Measurements from ENCODE around the gene SLC35F3. TPM values are rescaled to one million over a fixed set of nuclear protein-coding genes. Genes with fewer than 3 reads are reported as not detected.
"Not testable (repeated sequence)": the region's sequence is repeated elsewhere in the genome, so short reads cannot be mapped to it uniquely, and the experiment has no call there.

The SLC35F3 gene
- total and polyA plus RNA-seq, 9 donors = 0.04 to 0.69 (median 0.17) TPM; not detected in 3

DNA sequence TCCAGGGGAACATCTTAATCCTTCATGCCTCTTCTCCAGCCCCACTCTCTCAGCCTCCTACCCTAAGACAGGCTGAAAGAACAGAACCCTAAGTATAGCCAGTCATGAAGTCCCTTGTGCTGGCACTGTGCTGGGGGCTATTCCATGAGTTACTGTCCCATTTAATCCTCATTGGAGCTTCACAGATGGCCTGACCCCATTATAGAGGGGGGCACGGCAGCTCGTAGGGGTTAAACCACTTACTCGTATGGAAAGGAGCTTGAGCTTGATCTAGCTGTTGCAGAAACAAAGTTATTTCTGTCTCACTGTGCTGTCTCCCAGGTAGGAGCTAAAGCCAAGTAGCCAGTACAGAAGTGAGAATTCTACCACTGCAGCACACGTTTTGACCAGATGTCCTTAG is 265.6 kb downstream of the SLC35F3 start:
- intact Hi-C loops (cut with DNase I) = no loop called here
- H3K27me3 ChIP-seq = no peaks in the 10 kb centered on the region
- H3K27ac ChIP-seq = no peak overlapping the region
- H3K36me3 ChIP-seq = no peaks in the 10 kb centered on the region
- WGBS, 3 donors = 73 to 80% (median 74%) methylated on average over 4 of the region's 4 CpGs
- TF ChIP-seq, protein P1, sequence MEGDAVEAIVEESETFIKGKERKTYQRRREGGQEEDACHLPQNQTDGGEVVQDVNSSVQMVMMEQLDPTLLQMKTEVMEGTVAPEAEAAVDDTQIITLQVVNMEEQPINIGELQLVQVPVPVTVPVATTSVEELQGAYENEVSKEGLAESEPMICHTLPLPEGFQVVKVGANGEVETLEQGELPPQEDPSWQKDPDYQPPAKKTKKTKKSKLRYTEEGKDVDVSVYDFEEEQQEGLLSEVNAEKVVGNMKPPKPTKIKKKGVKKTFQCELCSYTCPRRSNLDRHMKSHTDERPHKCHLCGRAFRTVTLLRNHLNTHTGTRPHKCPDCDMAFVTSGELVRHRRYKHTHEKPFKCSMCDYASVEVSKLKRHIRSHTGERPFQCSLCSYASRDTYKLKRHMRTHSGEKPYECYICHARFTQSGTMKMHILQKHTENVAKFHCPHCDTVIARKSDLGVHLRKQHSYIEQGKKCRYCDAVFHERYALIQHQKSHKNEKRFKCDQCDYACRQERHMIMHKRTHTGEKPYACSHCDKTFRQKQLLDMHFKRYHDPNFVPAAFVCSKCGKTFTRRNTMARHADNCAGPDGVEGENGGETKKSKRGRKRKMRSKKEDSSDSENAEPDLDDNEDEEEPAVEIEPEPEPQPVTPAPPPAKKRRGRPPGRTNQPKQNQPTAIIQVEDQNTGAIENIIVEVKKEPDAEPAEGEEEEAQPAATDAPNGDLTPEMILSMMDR (IDR thresholded peaks at IDR 0.05) = no peak
- no peak for TF ChIP-seq POLR2A (IDR thresholded peaks at IDR 0.05)
- DNase-seq = no peak
- no peaks in the 10 kb centered on the region for H3K4me1 ChIP-seq (ENCODE audit: insufficient read depth)
- no peaks in the 10 kb centered on the region for H3K9me3 ChIP-seq
- H3K4me3 ChIP-seq = no peak overlapping the region

DNA sequence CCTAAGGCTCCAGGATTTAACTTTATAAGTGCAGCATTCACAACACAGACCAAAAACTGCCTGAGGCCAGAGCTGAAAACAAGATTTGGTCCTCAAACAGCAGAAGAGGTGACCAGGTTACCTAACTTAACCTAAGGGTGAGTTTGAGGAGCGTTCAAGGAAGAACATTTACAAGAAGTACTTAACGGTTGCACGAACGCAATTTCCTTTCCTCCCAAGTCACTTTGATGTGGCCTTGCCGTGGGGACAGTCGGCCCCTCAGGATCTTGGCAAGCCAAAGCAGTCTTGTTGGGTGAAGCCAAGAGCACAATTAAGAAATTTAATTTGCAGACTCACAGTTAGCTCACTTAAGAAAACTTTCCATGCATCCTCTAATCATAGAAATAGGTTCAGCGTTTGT is 266.1 kb downstream of the SLC35F3 start:
- Histone ChIP-seq H3K9me3 (no peaks in the 10 kb centered on the region), H3K36me3 (no peaks in the 10 kb centered on the region), H3K4me3 (no peak overlapping the region), H3K27me3 (no peaks in the 10 kb centered on the region), H3K4me1 (ENCODE audit: insufficient read depth) (no peaks in the 10 kb centered on the region), H3K27ac (no peak overlapping the region)
- TF ChIP-seq EP300 (IDR thresholded peaks at IDR 0.05) (no peak), POLR2A (IDR thresholded peaks at IDR 0.05) (no peak)
- TF ChIP-seq, protein P1 (IDR thresholded peaks at IDR 0.05) = no peak
- WGBS, 3 donors = 67 to 78% (median 72%) methylated on average over 7 of the region's 7 CpGs
- no peak for DNase-seq
- intact Hi-C loops (cut with DNase I) = no loop called here

DNA sequence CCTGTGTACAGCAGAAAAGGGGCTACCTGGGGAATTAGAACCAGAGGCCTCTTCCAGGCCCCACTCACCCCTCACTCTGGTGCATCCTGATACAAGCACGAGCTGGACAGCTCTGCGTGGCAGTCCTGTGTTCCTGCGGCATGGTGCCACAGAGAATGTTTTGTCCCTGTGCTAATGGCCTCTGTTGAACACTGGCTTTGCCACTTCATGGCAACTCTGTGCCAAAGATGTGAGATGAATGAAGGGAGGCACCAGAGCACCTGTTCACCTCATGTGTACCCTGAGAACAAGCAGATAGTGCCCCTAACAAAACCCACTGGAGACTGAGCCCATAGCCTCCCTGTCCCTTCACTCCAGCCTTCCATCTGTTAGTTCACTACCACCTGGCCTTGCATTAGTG is 269.5 kb downstream of the SLC35F3 start:
- WGBS, 3 donors = 76 to 89% (median 84%) methylated on average over 3 of the region's 3 CpGs
- Histone ChIP-seq H3K36me3 (no peaks in the 10 kb centered on the region), H3K27ac (no peak overlapping the region), H3K9me3 (no peaks in the 10 kb centered on the region), H3K4me1 (ENCODE audit: insufficient read depth) (no peaks in the 10 kb centered on the region), H3K4me3 (no peak overlapping the region), H3K27me3 (no peaks in the 10 kb centered on the region)
- intact Hi-C loops (cut with DNase I) = no loop called here
- no peak for DNase-seq
- no peak for TF ChIP-seq EP300 (IDR thresholded peaks at IDR 0.05)
- no peak for TF ChIP-seq POLR2A (IDR thresholded peaks at IDR 0.05)
- TF ChIP-seq, protein P1 (IDR thresholded peaks at IDR 0.05) = no peak

DNA sequence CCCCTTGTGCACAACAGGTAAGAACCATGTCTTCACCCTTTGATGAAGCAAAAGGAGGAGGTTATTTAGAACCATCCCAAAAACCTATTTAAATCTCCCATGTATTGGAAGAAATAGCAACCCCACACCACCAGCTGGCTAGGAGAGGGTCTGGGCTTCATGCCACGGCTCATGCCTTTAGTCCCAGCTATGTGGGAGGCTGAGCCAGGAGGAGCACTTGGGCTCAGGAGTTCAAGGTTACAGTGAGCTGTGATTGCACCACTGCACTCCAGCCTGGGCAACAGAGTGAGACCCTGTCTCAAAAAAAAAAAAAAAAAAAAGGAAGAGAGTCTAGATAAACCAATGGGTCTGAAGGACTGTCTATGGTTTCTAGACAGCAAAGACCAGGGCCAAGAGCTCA is 270.9 kb downstream of the SLC35F3 start:
- H3K27ac ChIP-seq = no peak overlapping the region
- H3K9me3 ChIP-seq = no peaks in the 10 kb centered on the region
- no peak overlapping the region for H3K4me3 ChIP-seq
- TF ChIP-seq EP300 (IDR thresholded peaks at IDR 0.05) (no peak), POLR2A (IDR thresholded peaks at IDR 0.05) (no peak)
- TF ChIP-seq, protein P1 (IDR thresholded peaks at IDR 0.05) = no peak
- 4 to 24% (median 14%) methylated on average over 1 of the region's 1 CpG for WGBS, 3 donors
- no peak for DNase-seq
- intact Hi-C loops (cut with DNase I) = no loop called here
- no peaks in the 10 kb centered on the region for H3K27me3 ChIP-seq
- H3K4me1 ChIP-seq (ENCODE audit: insufficient read depth) = no peaks in the 10 kb centered on the region
- H3K36me3 ChIP-seq = no peaks in the 10 kb centered on the region

DNA sequence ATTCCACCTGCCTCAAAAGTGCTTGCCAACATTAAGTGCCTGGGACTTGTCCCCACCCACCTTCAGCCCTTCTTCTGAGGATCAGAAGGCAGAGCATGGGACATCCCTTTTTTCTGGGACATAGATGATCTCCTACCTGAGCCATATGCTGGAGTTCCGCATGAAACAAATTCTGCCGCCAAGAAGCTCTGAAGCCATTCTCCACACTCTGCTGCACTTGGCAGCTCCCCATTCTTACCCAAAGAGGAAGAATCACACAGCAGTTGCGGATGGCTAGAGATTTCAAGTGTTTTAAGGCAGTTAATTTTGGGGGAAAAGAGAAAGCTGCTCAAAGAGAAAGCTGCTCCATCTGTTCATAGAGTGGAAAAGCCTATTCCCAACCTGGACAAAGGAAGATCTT is 271.5 kb downstream of the SLC35F3 start:
- Histone ChIP-seq H3K27ac (no peak overlapping the region), H3K4me3 (no peak overlapping the region), H3K4me1 (ENCODE audit: insufficient read depth) (no peaks in the 10 kb centered on the region), H3K27me3 (no peaks in the 10 kb centered on the region), H3K9me3 (no peaks in the 10 kb centered on the region), H3K36me3 (no peaks in the 10 kb centered on the region)
- 87 to 94% (median 93%) methylated on average over 3 of the region's 3 CpGs for WGBS, 3 donors
- DNase-seq = no peak
- intact Hi-C loops (cut with DNase I) = no loop called here
- TF ChIP-seq, protein P1 (IDR thresholded peaks at IDR 0.05) = no peak
- TF ChIP-seq POLR2A (IDR thresholded peaks at IDR 0.05) = no peak
- TF ChIP-seq EP300 (IDR thresholded peaks at IDR 0.05) = no peak

DNA sequence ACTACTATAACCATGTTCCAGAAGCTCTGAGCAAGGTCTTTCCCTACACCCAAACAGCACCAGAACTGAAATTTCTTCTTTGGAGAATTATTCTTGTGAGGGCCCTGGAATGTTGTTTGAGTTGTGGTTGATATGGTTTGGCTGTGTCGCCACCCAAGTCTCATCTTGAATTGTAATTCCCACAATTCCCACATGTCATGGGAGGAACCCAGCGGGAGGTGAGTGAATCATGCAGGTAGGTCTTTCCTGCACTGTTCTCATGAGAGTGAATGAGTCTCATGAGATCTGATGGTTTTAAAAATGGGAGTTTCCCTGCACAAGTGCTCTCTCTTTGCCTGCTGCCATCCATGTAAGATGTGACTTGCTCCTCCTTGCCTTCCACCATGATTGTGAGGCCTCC is 272.4 kb downstream of the SLC35F3 start:
- H3K36me3 ChIP-seq; intact Hi-C loops (cut with DNase I); H3K4me3 ChIP-seq; H3K27me3 ChIP-seq; DNase-seq; H3K4me1 ChIP-seq (ENCODE audit: insufficient read depth); H3K9me3 ChIP-seq; H3K27ac ChIP-seq: not testable (repeated sequence)
- whole genome bisulfite sequencing, 3 donors = 89 to 98% (median 98%) methylated on average over 2 of the region's 2 CpGs

Measured in ovary (tissue), 9 donors.